LNCaP clone FGC (cell line): ENCODE data around the gene ZDHHC3.

Experiments
- DNase-seq: peaks from one replicate; pipeline ENCODE4 v3.0.0-alpha.2; 2011; ENCODE audit warnings: low read depth
- H3K4me3 ChIP-seq: 2 replicates; pipeline ENCODE4 v1.5.1; 2011; ENCODE audit warnings: mild to moderate bottlenecking, low read depth, low read length, control low read depth
- TF ChIP-seq, protein P1 (sequence below): IDR thresholded peaks from 2 replicates; pipeline ENCODE4 v1.5.1; 2012; ENCODE audit warnings: mild to moderate bottlenecking; ENCODE audit not compliant: control insufficient read depth, insufficient read depth; ENCODE audit errors: extremely low read depth

ZDHHC3 gene

DNA sequence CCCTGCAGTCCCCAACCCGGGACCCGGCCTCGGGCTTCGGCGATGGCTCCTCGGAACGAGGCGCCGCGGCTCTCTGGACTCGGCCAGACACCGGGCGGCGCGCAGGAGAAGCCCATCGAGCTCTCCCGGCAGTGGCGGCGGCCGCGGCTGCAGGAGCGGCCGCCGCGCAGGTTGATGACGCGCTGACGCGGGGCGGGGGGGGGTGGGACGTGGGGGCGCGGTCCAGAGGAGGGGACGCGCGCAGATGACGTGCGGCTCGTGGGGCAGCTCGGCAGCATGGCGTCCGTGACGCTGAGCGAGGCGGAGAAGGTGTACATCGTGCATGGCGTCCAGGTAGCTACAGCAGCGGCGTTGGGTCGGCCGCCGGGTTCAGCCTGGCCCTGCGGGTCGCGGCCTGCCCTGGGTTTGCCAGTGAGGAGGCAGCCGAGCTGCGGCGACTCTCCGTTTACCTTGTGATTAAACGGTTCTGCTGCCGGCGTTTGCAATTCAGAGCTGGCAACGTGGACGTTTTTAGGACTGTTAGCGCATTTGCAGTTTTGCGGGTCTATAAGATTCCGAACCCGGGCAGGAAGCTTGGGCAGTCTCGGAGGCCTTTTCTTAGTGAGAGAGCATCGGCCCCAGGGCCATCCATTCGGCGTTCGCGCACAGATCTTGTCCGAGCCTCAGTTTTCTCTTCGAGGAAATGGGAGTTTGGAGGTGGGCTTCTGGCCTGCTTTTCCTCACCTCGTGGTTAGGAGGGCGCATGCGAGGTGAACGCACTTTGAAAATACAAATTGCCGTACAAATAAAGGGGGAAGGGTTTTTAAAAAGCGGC, at the start of gene ZDHHC3, which contains the start of gene EXOSC7:
Gene ZDHHC3 (minus strand): TSS at position 173 of the 814 bp plus-strand sequence. CDS start 16,738 bp downstream, outside the sequence.
Gene EXOSC7 (plus strand): TSS at position 243 of the 814 bp plus-strand sequence. CDS start 34 bp downstream, at position 277.
- peak within 1 kb of the TSS; percentile 94 for H3K4me3 ChIP-seq
- TF ChIP-seq, protein P1, sequence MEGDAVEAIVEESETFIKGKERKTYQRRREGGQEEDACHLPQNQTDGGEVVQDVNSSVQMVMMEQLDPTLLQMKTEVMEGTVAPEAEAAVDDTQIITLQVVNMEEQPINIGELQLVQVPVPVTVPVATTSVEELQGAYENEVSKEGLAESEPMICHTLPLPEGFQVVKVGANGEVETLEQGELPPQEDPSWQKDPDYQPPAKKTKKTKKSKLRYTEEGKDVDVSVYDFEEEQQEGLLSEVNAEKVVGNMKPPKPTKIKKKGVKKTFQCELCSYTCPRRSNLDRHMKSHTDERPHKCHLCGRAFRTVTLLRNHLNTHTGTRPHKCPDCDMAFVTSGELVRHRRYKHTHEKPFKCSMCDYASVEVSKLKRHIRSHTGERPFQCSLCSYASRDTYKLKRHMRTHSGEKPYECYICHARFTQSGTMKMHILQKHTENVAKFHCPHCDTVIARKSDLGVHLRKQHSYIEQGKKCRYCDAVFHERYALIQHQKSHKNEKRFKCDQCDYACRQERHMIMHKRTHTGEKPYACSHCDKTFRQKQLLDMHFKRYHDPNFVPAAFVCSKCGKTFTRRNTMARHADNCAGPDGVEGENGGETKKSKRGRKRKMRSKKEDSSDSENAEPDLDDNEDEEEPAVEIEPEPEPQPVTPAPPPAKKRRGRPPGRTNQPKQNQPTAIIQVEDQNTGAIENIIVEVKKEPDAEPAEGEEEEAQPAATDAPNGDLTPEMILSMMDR, result peak; percentile 11; the same call in 1 of the 2 replicates
- no peak for DNase-seq

- H3K4me3 ChIP-seq, result no peak overlapping the region
- TF ChIP-seq, protein P1, result no peak
- no peak for DNase-seq
Measured at GRCh38 chr3:45024542-45025255, 48.7 kb upstream of the ZDHHC3 start.

DNA sequence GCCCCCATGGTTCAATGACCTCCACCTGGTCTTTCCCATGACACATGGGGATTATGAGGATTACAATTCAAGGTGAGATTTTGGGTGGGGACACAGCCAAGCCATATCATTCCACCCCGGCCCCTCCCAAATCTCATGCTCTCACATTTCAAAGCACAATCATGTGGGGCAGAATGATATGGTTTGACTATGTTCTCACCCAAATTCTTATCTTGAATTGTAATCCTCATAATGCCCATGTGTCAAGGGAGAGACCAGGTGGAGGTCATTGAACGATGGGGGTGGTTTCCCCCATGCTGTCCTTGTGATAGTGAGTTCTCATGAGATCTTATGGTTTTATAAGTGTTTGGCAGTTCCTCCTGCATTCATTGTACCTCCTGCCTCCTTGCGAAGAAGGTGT, 47.7 kb upstream of the ZDHHC3 start:
- H3K4me3 ChIP-seq, result no peak overlapping the region
- no peak for DNase-seq
- TF ChIP-seq, protein P1, result no peak

GRCh38 chr3:45021524-45022297, 45.7 kb upstream of the ZDHHC3 start:
- no peak overlapping the region for H3K4me3 ChIP-seq
- DNase-seq, result no peak
- TF ChIP-seq, protein P1, result no peak

- TF ChIP-seq, protein P1, result no peak
- no peak overlapping the region for H3K4me3 ChIP-seq
- DNase-seq, result no peak
Measured at GRCh38 chr3:45020534-45020933, 44.6 kb upstream of the ZDHHC3 start.

- DNase-seq, result no peak
- no peak overlapping the region for H3K4me3 ChIP-seq
- TF ChIP-seq, protein P1, result no peak
Measured at GRCh38 chr3:45017821-45018220, 41.8 kb upstream of the ZDHHC3 start.
